ENCODE data around the gene FARS2. TPM values are rescaled to one million over a fixed set of nuclear protein-coding genes. Genes with fewer than 3 reads are reported as not detected.

FARS2 gene
- total RNA-seq, 1 experiment from 2014 or later = 13.8 TPM

DNA sequence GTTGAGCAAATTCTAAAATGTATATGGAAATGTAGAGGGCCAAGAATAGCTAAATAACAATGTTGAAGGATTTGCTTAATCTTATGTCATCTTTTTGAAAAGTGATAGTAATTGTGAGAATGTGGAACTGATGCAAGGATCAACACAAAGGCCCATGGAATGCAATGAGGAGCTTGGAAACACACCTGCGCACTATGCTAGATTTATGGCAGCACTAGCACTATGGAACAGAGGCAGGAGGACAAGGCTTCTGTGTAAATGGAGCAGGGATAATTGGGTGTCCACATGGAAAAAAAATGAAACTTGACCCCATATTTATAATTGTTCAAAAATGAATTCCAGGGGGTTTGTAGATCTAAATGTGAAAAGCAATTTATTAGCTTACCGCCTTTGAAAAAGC, 298.3 kb downstream of the FARS2 start:
- H3K4me1 ChIP-seq (ENCODE audit: control insufficient read depth in 1 of 2, insufficient read depth in 2 of 2, low read length in 2 of 2) = peaks cover 0 to 2% of the 10 kb centered on the region in 2 experiments; a peak in 1 of 4 replicates
- no TSS peak for BruUV-seq (replicated peaks)
- no peaks in the 10 kb centered on the region for H3K36me3 ChIP-seq (ENCODE audit: control insufficient read depth in 1 of 2, insufficient read depth in 2 of 2, low read length in 2 of 2)
- ChIA-PET CTCF (no interaction called here), POLR2A (no interaction called here), RAD21 (ENCODE audit: low non-redundant PET in 1 of 2, low total read pairs in 2 of 2, uncharacterized antibody in 2 of 2, unreplicated experiment in 2 of 2) (interaction anchor here in 1 of 2 experiments (0.6 kb wide), 1 partner anchor 17 kb away, joined by 3 read pairs; no protein-coding TSS in a partner anchor)
- H3K27ac ChIP-seq (ENCODE audit: low read depth, low read length) = no peak overlapping the region
- no peaks in the 10 kb centered on the region for H4K20me1 ChIP-seq (ENCODE audit: insufficient read depth)
- no peak overlapping the region for H2AFZ ChIP-seq (ENCODE audit: low read depth, low read length, poor library complexity, severe bottlenecking)
- DNase-seq (ENCODE audit: low read depth, low spot score) (no peak), ATAC-seq (no peak)
- intact Hi-C loops (cut with micrococcal nuclease) = no loop called here
- no peak overlapping the region for H3K4me3 ChIP-seq (replicated peaks in 1 of 2; ENCODE audit: low read depth in 1 of 2, low read length in 2 of 2)
- no peak for TF ChIP-seq JUND (IDR thresholded peaks at IDR 0.05)
- no peak for TF ChIP-seq TCF7L2 (IDR thresholded peaks at IDR 0.05; ENCODE audit: borderline replicate concordance, extremely low read depth, insufficient read depth, insufficient read length)
- TF ChIP-seq MAX (IDR thresholded peaks at IDR 0.05) = no peak
- no peak for TF ChIP-seq EZH2phosphoT487 (IDR thresholded peaks at IDR 0.05; ENCODE audit: borderline replicate concordance)
- TF ChIP-seq POLR2AphosphoS5 (IDR thresholded peaks at IDR 0.05; ENCODE audit: low read depth, low read length) = no peak
- TF ChIP-seq CEBPB (IDR thresholded peaks at IDR 0.05; ENCODE audit: low read depth) = no peak
- TF ChIP-seq CBX3 (IDR thresholded peaks at IDR 0.05; ENCODE audit: low read depth) = no peak
- TF ChIP-seq EZH2 (IDR thresholded peaks at IDR 0.05) = no peak
- TF ChIP-seq SIN3A (IDR thresholded peaks at IDR 0.05; ENCODE audit: low read depth) = no peak
- no peak for TF ChIP-seq ZNF274 (IDR thresholded peaks at IDR 0.05; ENCODE audit: low read depth, low read length)
- TF ChIP-seq YY1 (IDR thresholded peaks at IDR 0.05; ENCODE audit: extremely low read depth, insufficient replicate concordance, low read depth, low read length) = no peak
- no peak for TF ChIP-seq ZFX (IDR thresholded peaks at IDR 0.05)
- TF ChIP-seq, protein P1, sequence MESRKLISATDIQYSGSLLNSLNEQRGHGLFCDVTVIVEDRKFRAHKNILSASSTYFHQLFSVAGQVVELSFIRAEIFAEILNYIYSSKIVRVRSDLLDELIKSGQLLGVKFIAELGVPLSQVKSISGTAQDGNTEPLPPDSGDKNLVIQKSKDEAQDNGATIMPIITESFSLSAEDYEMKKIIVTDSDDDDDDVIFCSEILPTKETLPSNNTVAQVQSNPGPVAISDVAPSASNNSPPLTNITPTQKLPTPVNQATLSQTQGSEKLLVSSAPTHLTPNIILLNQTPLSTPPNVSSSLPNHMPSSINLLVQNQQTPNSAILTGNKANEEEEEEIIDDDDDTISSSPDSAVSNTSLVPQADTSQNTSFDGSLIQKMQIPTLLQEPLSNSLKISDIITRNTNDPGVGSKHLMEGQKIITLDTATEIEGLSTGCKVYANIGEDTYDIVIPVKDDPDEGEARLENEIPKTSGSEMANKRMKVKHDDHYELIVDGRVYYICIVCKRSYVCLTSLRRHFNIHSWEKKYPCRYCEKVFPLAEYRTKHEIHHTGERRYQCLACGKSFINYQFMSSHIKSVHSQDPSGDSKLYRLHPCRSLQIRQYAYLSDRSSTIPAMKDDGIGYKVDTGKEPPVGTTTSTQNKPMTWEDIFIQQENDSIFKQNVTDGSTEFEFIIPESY (IDR thresholded peaks at IDR 0.05; ENCODE audit: extremely low read depth, insufficient replicate concordance, low read length) = no peak
- no peak for TF ChIP-seq SP1 (IDR thresholded peaks at IDR 0.05; ENCODE audit: low read depth)
- TF ChIP-seq, protein P2, sequence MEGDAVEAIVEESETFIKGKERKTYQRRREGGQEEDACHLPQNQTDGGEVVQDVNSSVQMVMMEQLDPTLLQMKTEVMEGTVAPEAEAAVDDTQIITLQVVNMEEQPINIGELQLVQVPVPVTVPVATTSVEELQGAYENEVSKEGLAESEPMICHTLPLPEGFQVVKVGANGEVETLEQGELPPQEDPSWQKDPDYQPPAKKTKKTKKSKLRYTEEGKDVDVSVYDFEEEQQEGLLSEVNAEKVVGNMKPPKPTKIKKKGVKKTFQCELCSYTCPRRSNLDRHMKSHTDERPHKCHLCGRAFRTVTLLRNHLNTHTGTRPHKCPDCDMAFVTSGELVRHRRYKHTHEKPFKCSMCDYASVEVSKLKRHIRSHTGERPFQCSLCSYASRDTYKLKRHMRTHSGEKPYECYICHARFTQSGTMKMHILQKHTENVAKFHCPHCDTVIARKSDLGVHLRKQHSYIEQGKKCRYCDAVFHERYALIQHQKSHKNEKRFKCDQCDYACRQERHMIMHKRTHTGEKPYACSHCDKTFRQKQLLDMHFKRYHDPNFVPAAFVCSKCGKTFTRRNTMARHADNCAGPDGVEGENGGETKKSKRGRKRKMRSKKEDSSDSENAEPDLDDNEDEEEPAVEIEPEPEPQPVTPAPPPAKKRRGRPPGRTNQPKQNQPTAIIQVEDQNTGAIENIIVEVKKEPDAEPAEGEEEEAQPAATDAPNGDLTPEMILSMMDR (IDR thresholded peaks at IDR 0.05 in 2 of 3, conservative IDR thresholded peaks at IDR 0.05 in 1 of 3; ENCODE audit: borderline replicate concordance in 1 of 3, insufficient read depth in 1 of 3, low read depth in 2 of 3, low read length in 2 of 3) = no peak
- TF ChIP-seq, protein P3, sequence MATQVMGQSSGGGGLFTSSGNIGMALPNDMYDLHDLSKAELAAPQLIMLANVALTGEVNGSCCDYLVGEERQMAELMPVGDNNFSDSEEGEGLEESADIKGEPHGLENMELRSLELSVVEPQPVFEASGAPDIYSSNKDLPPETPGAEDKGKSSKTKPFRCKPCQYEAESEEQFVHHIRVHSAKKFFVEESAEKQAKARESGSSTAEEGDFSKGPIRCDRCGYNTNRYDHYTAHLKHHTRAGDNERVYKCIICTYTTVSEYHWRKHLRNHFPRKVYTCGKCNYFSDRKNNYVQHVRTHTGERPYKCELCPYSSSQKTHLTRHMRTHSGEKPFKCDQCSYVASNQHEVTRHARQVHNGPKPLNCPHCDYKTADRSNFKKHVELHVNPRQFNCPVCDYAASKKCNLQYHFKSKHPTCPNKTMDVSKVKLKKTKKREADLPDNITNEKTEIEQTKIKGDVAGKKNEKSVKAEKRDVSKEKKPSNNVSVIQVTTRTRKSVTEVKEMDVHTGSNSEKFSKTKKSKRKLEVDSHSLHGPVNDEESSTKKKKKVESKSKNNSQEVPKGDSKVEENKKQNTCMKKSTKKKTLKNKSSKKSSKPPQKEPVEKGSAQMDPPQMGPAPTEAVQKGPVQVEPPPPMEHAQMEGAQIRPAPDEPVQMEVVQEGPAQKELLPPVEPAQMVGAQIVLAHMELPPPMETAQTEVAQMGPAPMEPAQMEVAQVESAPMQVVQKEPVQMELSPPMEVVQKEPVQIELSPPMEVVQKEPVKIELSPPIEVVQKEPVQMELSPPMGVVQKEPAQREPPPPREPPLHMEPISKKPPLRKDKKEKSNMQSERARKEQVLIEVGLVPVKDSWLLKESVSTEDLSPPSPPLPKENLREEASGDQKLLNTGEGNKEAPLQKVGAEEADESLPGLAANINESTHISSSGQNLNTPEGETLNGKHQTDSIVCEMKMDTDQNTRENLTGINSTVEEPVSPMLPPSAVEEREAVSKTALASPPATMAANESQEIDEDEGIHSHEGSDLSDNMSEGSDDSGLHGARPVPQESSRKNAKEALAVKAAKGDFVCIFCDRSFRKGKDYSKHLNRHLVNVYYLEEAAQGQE (IDR thresholded peaks at IDR 0.05; ENCODE audit: low read depth) = no peak
- TF ChIP-seq POLR2A (IDR thresholded peaks at IDR 0.05; ENCODE audit: borderline replicate concordance, extremely low read depth, insufficient read depth, insufficient read length) = no peak
- no peak for TF ChIP-seq ELF1 (IDR thresholded peaks at IDR 0.05; ENCODE audit: borderline replicate concordance, low read depth)
- H3K9me2 ChIP-seq (ENCODE audit: insufficient read depth) = no peaks in the 10 kb centered on the region
- no peaks in the 10 kb centered on the region for H3K9me3 ChIP-seq (ENCODE audit: control insufficient read depth in 1 of 2, insufficient read depth in 1 of 2, low read depth in 1 of 2, low read length in 2 of 2)
- no peak overlapping the region for H3K4me2 ChIP-seq (ENCODE audit: low read length)
- H3K27me3 ChIP-seq (ENCODE audit: insufficient read depth, low read length) = no peaks in the 10 kb centered on the region
- no peak overlapping the region for H3K9ac ChIP-seq (ENCODE audit: low read length)
- H3K79me2 ChIP-seq (ENCODE audit: insufficient read depth, low read length) = no peaks in the 10 kb centered on the region

Data from HCT116 (cell line).